Measurements from ENCODE around the gene TES. TPM values are rescaled to one million over a fixed set of nuclear protein-coding genes. Genes with fewer than 3 reads are reported as not detected.

The TES gene
- 91.6 TPM for total RNA-seq
- polyA plus RNA-seq: 100 to 1,000 TPM; 144 to 198 (median 191) TPM

GRCh38 chr7:116210345-116211005, at the start of gene TES:
TSS of gene TES (plus strand) at chr7:116210539. CDS start at chr7:116210708, 169 bp downstream.
- H3K27ac Mint-ChIP-seq: peak within 1 kb of the TSS; percentile 91 to 98 (median 97)
- DNase-seq (peak; percentile 53 to 84 (median 53)), ATAC-seq (ENCODE audit: low read depth in 2 of 2) (peak; percentile 49 to 52)
- no peaks in the 10 kb centered on the region for H3K9me3 ChIP-seq (ENCODE audit: control insufficient read depth in 2 of 2, low read length in 2 of 2)
- no peaks in the 10 kb centered on the region for H3K9me3 Mint-ChIP-seq
- H3K4me1 ChIP-seq (ENCODE audit: control insufficient read depth, insufficient read depth, low read length, poor library complexity, severe bottlenecking): peaks cover 50% of the 10 kb centered on the region
- no peaks in the 10 kb centered on the region for H3K36me3 ChIP-seq (ENCODE audit: control insufficient read depth, insufficient read depth, low read length)
- no peaks in the 10 kb centered on the region for H3K27me3 ChIP-seq (ENCODE audit: control insufficient read depth, insufficient read depth, low read length)
- H3K36me3 Mint-ChIP-seq: peaks cover 6% of the 10 kb centered on the region
- peak within 1 kb of the TSS; percentile 89 for H3K27ac ChIP-seq (ENCODE audit: insufficient read depth, low read length, poor library complexity, severe bottlenecking)
- H3K4me1 Mint-ChIP-seq: peaks cover 36 to 54% (median 48%) of the 10 kb centered on the region in 4 donors
- H3K4me3 Mint-ChIP-seq: peak within 1 kb of the TSS; percentile 98 to 100 (median 98)
- peaks cover 5% of the 10 kb centered on the region for H3K27me3 Mint-ChIP-seq
- peak within 1 kb of the TSS; percentile 94 for H3K4me3 ChIP-seq (ENCODE audit: low read depth, low read length)

GRCh38 chr7:116161728-116162127, 48.6 kb upstream of the TES start:
- no peak overlapping the region for H3K27ac ChIP-seq (ENCODE audit: insufficient read depth, low read length, poor library complexity, severe bottlenecking)
- Mint-ChIP-seq H3K27ac (no peak overlapping the region), H3K36me3 (no peaks in the 10 kb centered on the region), H3K27me3 (peaks cover 24% of the 10 kb centered on the region), H3K4me3 (no peak overlapping the region), H3K9me3 (no peaks in the 10 kb centered on the region), H3K4me1 (no peaks in the 10 kb centered on the region)
- no peak for DNase-seq
- H3K4me3 ChIP-seq (ENCODE audit: low read depth, low read length): no peak overlapping the region
- H3K9me3 ChIP-seq (ENCODE audit: control insufficient read depth in 2 of 2, low read length in 2 of 2): no peaks in the 10 kb centered on the region
- no peaks in the 10 kb centered on the region for H3K36me3 ChIP-seq (ENCODE audit: control insufficient read depth, insufficient read depth, low read length)
- H3K27me3 ChIP-seq (ENCODE audit: control insufficient read depth, insufficient read depth, low read length): peaks cover 27% of the 10 kb centered on the region
- peaks cover under 1% of the 10 kb centered on the region for H3K4me1 ChIP-seq (ENCODE audit: control insufficient read depth, insufficient read depth, low read length, poor library complexity, severe bottlenecking)
- ATAC-seq (ENCODE audit: low read depth in 2 of 2): no peak

DNA sequence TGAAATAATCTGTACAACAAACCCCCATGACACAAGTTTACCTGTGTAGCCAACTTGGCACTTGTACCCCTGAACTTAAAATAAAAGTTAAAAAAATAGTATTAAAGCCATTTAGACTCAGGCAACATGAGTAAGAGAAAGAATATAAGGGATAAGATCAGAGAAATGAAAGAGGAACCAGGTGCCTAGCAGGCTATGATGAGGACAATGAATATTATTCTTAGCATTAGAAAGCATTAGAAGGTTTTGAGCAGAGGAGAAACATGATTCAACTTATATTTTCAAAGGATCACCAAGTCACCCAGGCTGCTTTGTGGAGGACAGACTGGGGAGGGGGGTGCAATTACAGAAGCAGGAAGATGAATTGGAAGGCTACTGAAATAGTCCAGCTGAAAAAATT, 48.1 kb upstream of the TES start:
- ATAC-seq (ENCODE audit: low read depth in 2 of 2) (no peak), DNase-seq (no peak)
- H3K4me1 ChIP-seq (ENCODE audit: control insufficient read depth, insufficient read depth, low read length, poor library complexity, severe bottlenecking): peaks cover 6% of the 10 kb centered on the region
- H3K4me3 ChIP-seq (ENCODE audit: low read depth, low read length): no peak overlapping the region
- H3K27ac ChIP-seq (ENCODE audit: insufficient read depth, low read length, poor library complexity, severe bottlenecking): no peak overlapping the region
- Mint-ChIP-seq H3K36me3 (no peaks in the 10 kb centered on the region), H3K4me3 (no peak overlapping the region), H3K27me3 (peaks cover 23% of the 10 kb centered on the region), H3K27ac (no peak overlapping the region), H3K9me3 (no peaks in the 10 kb centered on the region), H3K4me1 (peaks cover 0 to 2% (median 2%) of the 10 kb centered on the region in 4 donors)
- no peaks in the 10 kb centered on the region for H3K9me3 ChIP-seq (ENCODE audit: control insufficient read depth in 2 of 2, low read length in 2 of 2)
- peaks cover 27% of the 10 kb centered on the region for H3K27me3 ChIP-seq (ENCODE audit: control insufficient read depth, insufficient read depth, low read length)
- no peaks in the 10 kb centered on the region for H3K36me3 ChIP-seq (ENCODE audit: control insufficient read depth, insufficient read depth, low read length)

DNA sequence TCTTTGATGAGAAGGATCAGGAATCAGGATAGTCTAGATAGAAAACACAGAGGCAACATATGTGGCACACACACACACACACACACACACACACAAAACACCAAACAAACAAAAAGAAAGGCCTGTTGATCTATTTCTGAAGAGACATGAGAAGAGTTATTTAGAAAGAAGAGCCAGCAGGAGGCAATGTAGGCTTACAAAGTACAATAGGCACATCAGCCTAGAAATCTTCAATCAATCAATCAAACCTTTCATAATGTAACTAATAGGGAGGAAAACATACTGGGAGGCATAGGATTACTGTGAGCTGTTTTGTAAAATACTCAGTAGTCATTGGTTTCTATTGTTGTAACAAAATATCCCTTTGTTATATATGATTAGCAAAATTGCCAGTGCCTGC, 47.3 kb upstream of the TES start:
- Mint-ChIP-seq H3K9me3 (no peaks in the 10 kb centered on the region), H3K27ac (no peak overlapping the region), H3K4me3 (no peak overlapping the region), H3K36me3 (no peaks in the 10 kb centered on the region), H3K4me1 (peaks cover 0 to 5% (median 4%) of the 10 kb centered on the region in 4 donors), H3K27me3 (peaks cover 21% of the 10 kb centered on the region)
- no peak overlapping the region for H3K4me3 ChIP-seq (ENCODE audit: low read depth, low read length)
- ATAC-seq (ENCODE audit: low read depth in 2 of 2) (no peak), DNase-seq (no peak)
- H3K27me3 ChIP-seq (ENCODE audit: control insufficient read depth, insufficient read depth, low read length): peaks cover 23% of the 10 kb centered on the region
- no peaks in the 10 kb centered on the region for H3K36me3 ChIP-seq (ENCODE audit: control insufficient read depth, insufficient read depth, low read length)
- no peak overlapping the region for H3K27ac ChIP-seq (ENCODE audit: insufficient read depth, low read length, poor library complexity, severe bottlenecking)
- H3K4me1 ChIP-seq (ENCODE audit: control insufficient read depth, insufficient read depth, low read length, poor library complexity, severe bottlenecking): peaks cover 7% of the 10 kb centered on the region
- no peaks in the 10 kb centered on the region for H3K9me3 ChIP-seq (ENCODE audit: control insufficient read depth in 2 of 2, low read length in 2 of 2)

DNA sequence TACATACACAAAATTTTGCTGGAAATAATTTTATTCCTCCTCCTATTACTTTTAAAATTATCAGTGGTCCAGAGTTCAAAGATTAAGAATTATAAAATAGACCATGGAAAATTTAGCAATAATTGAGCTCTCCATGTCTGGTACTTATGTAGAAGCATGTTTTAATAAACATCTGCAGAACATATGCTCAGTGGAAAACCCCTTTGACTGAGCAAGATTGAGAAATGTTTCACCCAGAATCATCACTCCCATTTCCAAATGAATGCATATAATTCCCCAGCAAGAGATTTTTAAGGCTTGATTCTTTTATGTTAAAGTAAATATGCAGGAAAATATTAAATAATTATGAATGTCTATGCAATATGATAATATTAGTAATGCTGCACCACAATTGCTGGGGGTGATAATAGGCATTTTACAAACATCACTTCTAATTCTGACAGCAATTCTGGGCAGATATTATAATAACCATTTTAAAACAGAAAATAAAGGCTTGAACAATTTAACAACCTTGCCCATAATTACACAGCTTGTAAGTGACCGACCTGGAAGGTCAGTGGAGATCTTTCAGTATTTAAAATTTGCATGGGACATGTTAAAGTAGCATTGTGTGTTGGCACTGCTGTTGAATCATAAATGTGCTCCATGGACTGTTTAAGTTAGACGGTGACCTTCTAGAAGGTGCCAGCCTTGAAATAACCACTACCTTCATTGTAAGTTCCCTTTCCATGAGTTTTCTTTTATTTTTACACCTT, 45.6 kb upstream of the TES start:
- ATAC-seq (ENCODE audit: low read depth in 2 of 2) (no peak), DNase-seq (no peak)
- no peak overlapping the region for H3K27ac ChIP-seq (ENCODE audit: insufficient read depth, low read length, poor library complexity, severe bottlenecking)
- Mint-ChIP-seq H3K9me3 (no peaks in the 10 kb centered on the region), H3K27ac (peak overlapping the region in 1 of 3 donors; percentile 72), H3K4me1 (peaks cover 0 to 5% (median 4%) of the 10 kb centered on the region in 4 donors), H3K4me3 (no peak overlapping the region), H3K36me3 (no peaks in the 10 kb centered on the region), H3K27me3 (peaks cover 21% of the 10 kb centered on the region)
- H3K4me1 ChIP-seq (ENCODE audit: control insufficient read depth, insufficient read depth, low read length, poor library complexity, severe bottlenecking): peaks cover 7% of the 10 kb centered on the region
- H3K27me3 ChIP-seq (ENCODE audit: control insufficient read depth, insufficient read depth, low read length): peaks cover 16% of the 10 kb centered on the region
- no peaks in the 10 kb centered on the region for H3K9me3 ChIP-seq (ENCODE audit: control insufficient read depth in 2 of 2, low read length in 2 of 2)
- no peaks in the 10 kb centered on the region for H3K36me3 ChIP-seq (ENCODE audit: control insufficient read depth, insufficient read depth, low read length)
- no peak overlapping the region for H3K4me3 ChIP-seq (ENCODE audit: low read depth, low read length)

DNA sequence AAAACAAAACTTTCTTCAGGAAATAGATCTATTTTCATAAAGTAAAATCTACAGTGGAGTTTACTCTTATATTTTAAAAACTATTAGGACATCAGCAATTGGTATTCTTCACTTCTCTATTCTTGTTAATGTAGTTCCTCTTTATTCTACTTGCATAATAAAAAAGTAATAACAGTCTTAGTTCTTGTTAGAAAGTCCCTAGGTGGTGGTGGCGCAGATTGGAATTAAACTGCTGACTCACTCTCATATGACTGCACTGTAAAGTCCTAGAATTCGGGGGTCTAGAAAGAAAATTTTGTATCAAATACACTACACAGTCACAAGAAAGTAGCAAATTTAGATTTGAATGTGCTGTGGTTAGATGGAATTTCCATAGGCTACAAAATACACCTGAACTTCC, 44.6 kb upstream of the TES start:
- H3K9me3 ChIP-seq (ENCODE audit: control insufficient read depth in 2 of 2, low read length in 2 of 2): no peaks in the 10 kb centered on the region
- H3K4me3 ChIP-seq (ENCODE audit: low read depth, low read length): no peak overlapping the region
- H3K36me3 Mint-ChIP-seq: no peaks in the 10 kb centered on the region
- H3K27ac ChIP-seq (ENCODE audit: insufficient read depth, low read length, poor library complexity, severe bottlenecking): no peak overlapping the region
- peaks cover 7% of the 10 kb centered on the region for H3K4me1 ChIP-seq (ENCODE audit: control insufficient read depth, insufficient read depth, low read length, poor library complexity, severe bottlenecking)
- H3K27me3 ChIP-seq (ENCODE audit: control insufficient read depth, insufficient read depth, low read length): peaks cover 16% of the 10 kb centered on the region
- H3K9me3 Mint-ChIP-seq: no peaks in the 10 kb centered on the region
- H3K4me3 Mint-ChIP-seq: no peak overlapping the region
- H3K27ac Mint-ChIP-seq: no peak overlapping the region
- peaks cover 11% of the 10 kb centered on the region for H3K27me3 Mint-ChIP-seq
- peaks cover 0 to 5% (median 4%) of the 10 kb centered on the region in 4 donors for H3K4me1 Mint-ChIP-seq
- H3K36me3 ChIP-seq (ENCODE audit: control insufficient read depth, insufficient read depth, low read length): no peaks in the 10 kb centered on the region
- ATAC-seq (ENCODE audit: low read depth in 2 of 2): no peak
- no peak for DNase-seq

DNA sequence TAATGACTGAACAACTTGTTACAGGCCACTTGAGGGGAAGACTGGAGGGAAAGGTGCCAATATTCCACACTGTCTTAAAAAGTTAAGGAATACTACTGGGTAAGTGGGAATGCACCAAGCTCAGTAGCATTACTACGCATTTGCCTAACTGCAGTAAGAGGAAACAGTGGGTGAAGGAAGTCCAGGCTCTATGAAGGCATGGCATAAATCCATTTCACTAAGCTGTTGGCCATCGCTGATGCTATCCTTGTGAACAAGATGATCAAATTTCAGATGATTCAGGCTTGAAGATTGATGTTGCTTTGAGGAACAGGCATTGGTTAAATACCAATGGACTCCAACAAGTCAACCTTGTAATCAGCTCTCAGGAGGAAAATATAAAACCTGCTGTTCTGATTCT, 44.2 kb upstream of the TES start:
- no peak for DNase-seq
- no peak for ATAC-seq (ENCODE audit: low read depth in 2 of 2)
- H3K9me3 Mint-ChIP-seq: no peaks in the 10 kb centered on the region
- H3K27ac Mint-ChIP-seq: no peak overlapping the region
- Histone ChIP-seq H3K4me1 (ENCODE audit: control insufficient read depth, insufficient read depth, low read length, poor library complexity, severe bottlenecking) (peaks cover 7% of the 10 kb centered on the region), H3K27me3 (ENCODE audit: control insufficient read depth, insufficient read depth, low read length) (peaks cover 16% of the 10 kb centered on the region), H3K9me3 (ENCODE audit: control insufficient read depth in 2 of 2, low read length in 2 of 2) (no peaks in the 10 kb centered on the region), H3K4me3 (ENCODE audit: low read depth, low read length) (no peak overlapping the region), H3K36me3 (ENCODE audit: control insufficient read depth, insufficient read depth, low read length) (no peaks in the 10 kb centered on the region), H3K27ac (ENCODE audit: insufficient read depth, low read length, poor library complexity, severe bottlenecking) (no peak overlapping the region)
- H3K4me1 Mint-ChIP-seq: peaks cover 0 to 5% (median 4%) of the 10 kb centered on the region in 4 donors
- H3K36me3 Mint-ChIP-seq: no peaks in the 10 kb centered on the region
- no peak overlapping the region for H3K4me3 Mint-ChIP-seq
- H3K27me3 Mint-ChIP-seq: peaks cover 11% of the 10 kb centered on the region
